Loucy (cell line): ENCODE data around the gene ARHGAP15.

Source experiments
- H2AFZ ChIP-seq: fragments of 200-600 bp; sonication (generic); 2 replicates; pipeline ENCODE4 v1.6.0; 2016; ENCODE audit warnings: antibody characterized with exemption, mild to moderate bottlenecking, low read length, moderate library complexity
- H3F3A ChIP-seq: fragments of 200-600 bp; 2 replicates; pipeline ENCODE4 v1.6.0; 2016; ENCODE audit warnings: antibody characterized with exemption, low read depth, mild to moderate bottlenecking
- H3K27me3 ChIP-seq: fragments of 200-600 bp; sonication (generic); 2 replicates; pipeline ENCODE4 v1.6.1; 2014; ENCODE audit warnings: low read length, mild to moderate bottlenecking; ENCODE audit not compliant: insufficient read depth, poor library complexity, severe bottlenecking
- H3K36me3 ChIP-seq: fragments of 200-600 bp; sonication (generic); 2 replicates; pipeline ENCODE4 v1.6.1; 2016; ENCODE audit warnings: low read length; ENCODE audit not compliant: insufficient read depth
- H3K4me1 ChIP-seq: fragments of 200-600 bp; sonication (generic); 2 replicates; pipeline ENCODE4 v1.5.1; 2014; ENCODE audit warnings: low read length, mild to moderate bottlenecking; ENCODE audit not compliant: insufficient read depth, poor library complexity, severe bottlenecking
- H3K4me2 ChIP-seq: fragments of 200-600 bp; sonication (generic); 2 replicates; pipeline ENCODE4 v1.6.0; 2014; ENCODE audit warnings: antibody characterized with exemption, low read length, low read depth, mild to moderate bottlenecking; ENCODE audit not compliant: poor library complexity, severe bottlenecking
- H3K4me3 ChIP-seq: fragments of 200-600 bp; sonication (generic); 2 replicates; pipeline ENCODE4 v1.5.1; 2014; ENCODE audit warnings: low read length, mild to moderate bottlenecking, mixed read lengths; ENCODE audit not compliant: poor library complexity, severe bottlenecking
- H3K79me2 ChIP-seq: fragments of 200-600 bp; sonication (generic); 2 replicates; pipeline ENCODE4 v1.6.1; 2014; ENCODE audit warnings: low read length; ENCODE audit not compliant: insufficient read depth
- H3K9ac ChIP-seq: fragments of 200-600 bp; sonication (generic); 2 replicates; pipeline ENCODE4 v1.6.0; 2014; ENCODE audit warnings: mild to moderate bottlenecking, low read depth, low read length, moderate library complexity; ENCODE audit not compliant: poor library complexity, severe bottlenecking
- H3K9me2 ChIP-seq: fragments of 200-600 bp; sonication (generic); replicated peaks from 2 replicates; pipeline ENCODE4 v1.6.1; 2016; ENCODE audit warnings: low read depth, low read length, mixed read lengths
- H3K9me3 ChIP-seq: fragments of 200-600 bp; sonication (generic); 2 replicates; pipeline ENCODE4 v1.6.1; 2014; ENCODE audit warnings: mild to moderate bottlenecking, antibody characterized with exemption, low read length, low read depth; ENCODE audit not compliant: insufficient read depth
- H4K20me1 ChIP-seq: fragments of 200-600 bp; sonication (generic); 2 replicates; pipeline ENCODE4 v1.6.0; 2014; ENCODE audit warnings: antibody characterized with exemption, low read length, mild to moderate bottlenecking; ENCODE audit not compliant: insufficient read depth, poor library complexity, severe bottlenecking
- EZH2phosphoT487 ChIP-seq: fragments of 200-600 bp; IDR thresholded peaks from 2 replicates; pipeline ENCODE4 v1.6.1; 2018; ENCODE audit warnings: antibody characterized with exemption, mild to moderate bottlenecking, moderate library complexity, borderline replicate concordance
- TF ChIP-seq, protein P1 (sequence below): fragments of 200-600 bp; sonication (generic); conservative IDR thresholded peaks from 2 replicates; pipeline ENCODE4 v1.5.1; 2014; ENCODE audit warnings: mild to moderate bottlenecking, antibody characterized with exemption, low read length

Gene ARHGAP15

DNA sequence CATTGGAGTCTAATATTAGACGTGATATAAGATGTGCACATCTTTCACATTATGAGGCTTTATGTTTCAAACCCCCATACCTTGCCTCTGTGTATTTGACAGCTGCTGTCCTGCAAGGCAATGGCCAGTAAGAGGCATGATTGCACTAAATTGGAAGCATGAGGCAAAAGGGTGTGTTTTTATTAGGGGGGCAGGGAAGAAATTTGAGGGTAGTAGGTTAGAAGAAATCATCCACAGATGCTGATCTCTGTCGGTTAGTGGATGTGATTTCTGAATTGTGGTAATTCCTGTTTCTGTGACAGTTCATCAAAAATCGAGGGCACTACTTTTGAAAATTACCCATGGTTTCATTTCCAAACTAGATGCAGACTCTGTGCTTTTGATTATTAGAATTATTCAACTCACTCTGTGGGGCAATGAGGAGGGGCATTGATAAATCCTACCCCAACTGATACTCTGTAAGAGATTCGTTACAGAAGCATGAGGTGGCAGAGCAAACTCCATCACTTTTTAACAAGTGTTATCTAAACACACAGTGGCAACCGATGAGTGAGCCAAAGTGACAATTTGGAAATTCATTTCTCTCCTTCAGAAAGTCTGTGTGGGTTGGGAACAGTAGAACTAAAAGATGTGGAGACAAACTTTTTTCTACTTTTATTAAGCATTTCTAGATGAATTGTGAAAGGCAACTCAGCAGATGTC, 453.0 kb downstream of the ARHGAP15 start:
- Histone ChIP-seq H4K20me1 (peaks cover 4% of the 10 kb centered on the region), H3K4me2 (no peak overlapping the region), H3K4me1 (peaks cover 8% of the 10 kb centered on the region), H2AFZ (no peak overlapping the region), H3F3A (no peaks in the 10 kb centered on the region), H3K9me3 (no peaks in the 10 kb centered on the region), H3K27me3 (no peaks in the 10 kb centered on the region), H3K4me3 (no peak overlapping the region), H3K9ac (no peak overlapping the region), H3K9me2 (no peaks in the 10 kb centered on the region), H3K36me3 (peaks cover 5% of the 10 kb centered on the region), H3K79me2 (no peaks in the 10 kb centered on the region)
- TF ChIP-seq EZH2phosphoT487, result no peak
- TF ChIP-seq, protein P1, sequence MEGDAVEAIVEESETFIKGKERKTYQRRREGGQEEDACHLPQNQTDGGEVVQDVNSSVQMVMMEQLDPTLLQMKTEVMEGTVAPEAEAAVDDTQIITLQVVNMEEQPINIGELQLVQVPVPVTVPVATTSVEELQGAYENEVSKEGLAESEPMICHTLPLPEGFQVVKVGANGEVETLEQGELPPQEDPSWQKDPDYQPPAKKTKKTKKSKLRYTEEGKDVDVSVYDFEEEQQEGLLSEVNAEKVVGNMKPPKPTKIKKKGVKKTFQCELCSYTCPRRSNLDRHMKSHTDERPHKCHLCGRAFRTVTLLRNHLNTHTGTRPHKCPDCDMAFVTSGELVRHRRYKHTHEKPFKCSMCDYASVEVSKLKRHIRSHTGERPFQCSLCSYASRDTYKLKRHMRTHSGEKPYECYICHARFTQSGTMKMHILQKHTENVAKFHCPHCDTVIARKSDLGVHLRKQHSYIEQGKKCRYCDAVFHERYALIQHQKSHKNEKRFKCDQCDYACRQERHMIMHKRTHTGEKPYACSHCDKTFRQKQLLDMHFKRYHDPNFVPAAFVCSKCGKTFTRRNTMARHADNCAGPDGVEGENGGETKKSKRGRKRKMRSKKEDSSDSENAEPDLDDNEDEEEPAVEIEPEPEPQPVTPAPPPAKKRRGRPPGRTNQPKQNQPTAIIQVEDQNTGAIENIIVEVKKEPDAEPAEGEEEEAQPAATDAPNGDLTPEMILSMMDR, result peak; percentile 19; the same call in 1 of the 2 replicates

DNA sequence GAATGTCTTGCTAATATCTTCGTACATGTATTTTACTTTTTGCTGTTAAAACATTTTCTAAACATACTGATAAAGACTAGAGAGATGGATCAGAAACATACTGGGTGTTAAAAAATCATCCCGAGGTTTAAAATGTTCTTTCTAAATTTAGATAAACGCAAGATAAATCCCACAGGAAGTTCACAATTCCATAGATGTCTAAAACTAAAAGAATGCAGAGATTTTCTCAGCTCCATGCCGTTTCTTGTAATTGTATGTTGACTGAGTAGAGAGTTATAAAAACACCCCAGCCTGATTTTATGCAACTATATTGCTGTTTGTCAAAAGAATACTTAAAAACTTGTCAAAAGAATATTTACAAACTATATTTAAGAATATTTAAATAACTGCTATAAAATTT, 455.7 kb downstream of the ARHGAP15 start:
- Histone ChIP-seq H3K27me3 (no peaks in the 10 kb centered on the region), H3K4me1 (peaks cover 17% of the 10 kb centered on the region), H3K9ac (no peak overlapping the region), H4K20me1 (peaks cover 4% of the 10 kb centered on the region), H3F3A (no peaks in the 10 kb centered on the region), H3K79me2 (no peaks in the 10 kb centered on the region), H3K9me2 (no peaks in the 10 kb centered on the region), H3K4me2 (no peak overlapping the region), H3K4me3 (no peak overlapping the region), H3K36me3 (peaks cover 5% of the 10 kb centered on the region), H2AFZ (no peak overlapping the region), H3K9me3 (no peaks in the 10 kb centered on the region)
- TF ChIP-seq EZH2phosphoT487, result no peak
- TF ChIP-seq, protein P1, result no peak

GRCh38 chr2:143586119-143586518, 456.9 kb downstream of the ARHGAP15 start:
- no peak overlapping the region for H3K4me3 ChIP-seq
- no peaks in the 10 kb centered on the region for H3K9me3 ChIP-seq
- TF ChIP-seq, protein P1, result no peak
- H3K4me1 ChIP-seq, result peaks cover 17% of the 10 kb centered on the region
- no peaks in the 10 kb centered on the region for H3K27me3 ChIP-seq
- no peaks in the 10 kb centered on the region for H3K9me2 ChIP-seq
- H4K20me1 ChIP-seq, result peaks cover 4% of the 10 kb centered on the region
- no peaks in the 10 kb centered on the region for H3K79me2 ChIP-seq
- peaks cover 5% of the 10 kb centered on the region for H3K36me3 ChIP-seq
- no peak overlapping the region for H2AFZ ChIP-seq
- no peak overlapping the region for H3K9ac ChIP-seq
- no peak overlapping the region for H3K4me2 ChIP-seq
- no peaks in the 10 kb centered on the region for H3F3A ChIP-seq
